Measurements from ENCODE around the gene ZYG11A.

Gene ZYG11A

DNA sequence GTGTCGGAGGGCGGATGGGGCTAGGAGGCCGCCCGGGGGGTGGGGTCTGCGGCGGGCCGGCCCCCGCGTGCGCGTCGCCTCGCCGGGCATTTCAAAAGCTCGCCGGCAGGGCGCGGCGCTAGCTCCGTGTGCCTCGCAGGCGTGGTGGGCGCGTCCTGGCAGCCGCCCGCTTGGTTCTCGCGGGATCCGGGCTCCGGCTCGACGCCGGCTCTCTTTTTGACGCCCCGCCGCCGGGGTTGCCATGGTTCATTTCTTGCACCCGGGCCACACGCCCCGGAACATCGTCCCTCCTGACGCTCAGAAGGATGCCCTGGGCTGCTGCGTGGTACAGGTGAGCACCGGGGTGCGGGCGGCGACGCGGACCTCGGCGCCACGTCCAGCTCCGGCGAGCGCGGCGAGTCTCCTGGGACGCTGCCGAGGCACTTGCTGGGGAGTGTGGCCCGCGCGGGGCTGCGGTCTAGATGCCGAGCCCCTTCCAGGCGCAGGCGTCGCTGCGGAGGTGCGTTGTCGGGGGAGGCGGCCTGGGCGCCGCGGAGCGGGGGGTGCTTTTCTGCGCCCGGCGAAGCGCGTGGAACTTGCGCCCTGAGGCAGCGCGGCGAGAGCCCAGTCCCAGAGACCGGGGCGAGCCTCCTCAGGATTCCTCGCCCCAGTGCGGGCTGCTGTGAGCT lies at the start of gene ZYG11A (continued):
- 0 out of 2 replicates have a peak, but pooled peaks have one; percentile 9 for TF ChIP-seq REST (tag by site-specific recombination; IDR thresholded peaks at IDR 0.05)
- peak; percentile 34; the same call in 1 of the 2 replicates for TF ChIP-seq ZNF121 (tag by site-specific recombination; IDR thresholded peaks at IDR 0.05)
- no peak for TF ChIP-seq GLI4 (tag by site-specific recombination; IDR thresholded peaks at IDR 0.05)
- TF ChIP-seq KLF8 (tag by site-specific recombination; IDR thresholded peaks at IDR 0.05): peak; percentile 97
- TF ChIP-seq ZEB2 (tag by site-specific recombination; IDR thresholded peaks at IDR 0.05): peak; percentile 80
- peak; percentile 62 for TF ChIP-seq ZBTB48 (tag by site-specific recombination; IDR thresholded peaks at IDR 0.05)
- TF ChIP-seq ZNF843 (tag by site-specific recombination; IDR thresholded peaks at IDR 0.05): peak; percentile 33; the same call in 1 of the 2 replicates
- peak; percentile 15; the same call in 1 of the 2 replicates for TF ChIP-seq INSM2 (tag by site-specific recombination; IDR thresholded peaks at IDR 0.05)
- TF ChIP-seq ZNF292 (tag by site-specific recombination; IDR thresholded peaks at IDR 0.05; ENCODE audit: borderline replicate concordance, low read depth): no peak
- peak; percentile 81; the same call in 1 of the 2 replicates for TF ChIP-seq HOXC10 (CRISPR knock-in tag; IDR thresholded peaks at IDR 0.05)
- peak; percentile 47; the same call in 1 of the 2 replicates for TF ChIP-seq FEZF1 (tag by site-specific recombination; IDR thresholded peaks at IDR 0.05)
- TF ChIP-seq ZNF18 (tag by site-specific recombination; IDR thresholded peaks at IDR 0.05): no peak
- no peak for TF ChIP-seq ZNF549 (tag by site-specific recombination; IDR thresholded peaks at IDR 0.05)
- no peak; the same call in 1 of the 2 replicates for TF ChIP-seq OVOL3 (tag by site-specific recombination; IDR thresholded peaks at IDR 0.05)
- TF ChIP-seq ZNF624 (tag by site-specific recombination; IDR thresholded peaks at IDR 0.05): no peak
- peak; percentile 99 for TF ChIP-seq ZBTB26 (tag by site-specific recombination; optimal IDR thresholded peaks at IDR 0.05)
- peak; percentile 67 for TF ChIP-seq PATZ1 (tag by site-specific recombination; IDR thresholded peaks at IDR 0.05)
- TF ChIP-seq ZXDB (tag by site-specific recombination; IDR thresholded peaks at IDR 0.05): peak; percentile 86
- TF ChIP-seq ZNF214 (tag by site-specific recombination; IDR thresholded peaks at IDR 0.05; ENCODE audit: borderline replicate concordance): no peak
- TF ChIP-seq ZNF623 (tag by site-specific recombination; IDR thresholded peaks at IDR 0.05): no peak
- no peak for TF ChIP-seq ZNF223 (tag by site-specific recombination; IDR thresholded peaks at IDR 0.05)
- TF ChIP-seq SP7 (tag by site-specific recombination; IDR thresholded peaks at IDR 0.05): peak; percentile 83
- peak; percentile 99 for TF ChIP-seq ZBTB8A (tag by site-specific recombination; IDR thresholded peaks at IDR 0.05)
- TF ChIP-seq, protein P1, sequence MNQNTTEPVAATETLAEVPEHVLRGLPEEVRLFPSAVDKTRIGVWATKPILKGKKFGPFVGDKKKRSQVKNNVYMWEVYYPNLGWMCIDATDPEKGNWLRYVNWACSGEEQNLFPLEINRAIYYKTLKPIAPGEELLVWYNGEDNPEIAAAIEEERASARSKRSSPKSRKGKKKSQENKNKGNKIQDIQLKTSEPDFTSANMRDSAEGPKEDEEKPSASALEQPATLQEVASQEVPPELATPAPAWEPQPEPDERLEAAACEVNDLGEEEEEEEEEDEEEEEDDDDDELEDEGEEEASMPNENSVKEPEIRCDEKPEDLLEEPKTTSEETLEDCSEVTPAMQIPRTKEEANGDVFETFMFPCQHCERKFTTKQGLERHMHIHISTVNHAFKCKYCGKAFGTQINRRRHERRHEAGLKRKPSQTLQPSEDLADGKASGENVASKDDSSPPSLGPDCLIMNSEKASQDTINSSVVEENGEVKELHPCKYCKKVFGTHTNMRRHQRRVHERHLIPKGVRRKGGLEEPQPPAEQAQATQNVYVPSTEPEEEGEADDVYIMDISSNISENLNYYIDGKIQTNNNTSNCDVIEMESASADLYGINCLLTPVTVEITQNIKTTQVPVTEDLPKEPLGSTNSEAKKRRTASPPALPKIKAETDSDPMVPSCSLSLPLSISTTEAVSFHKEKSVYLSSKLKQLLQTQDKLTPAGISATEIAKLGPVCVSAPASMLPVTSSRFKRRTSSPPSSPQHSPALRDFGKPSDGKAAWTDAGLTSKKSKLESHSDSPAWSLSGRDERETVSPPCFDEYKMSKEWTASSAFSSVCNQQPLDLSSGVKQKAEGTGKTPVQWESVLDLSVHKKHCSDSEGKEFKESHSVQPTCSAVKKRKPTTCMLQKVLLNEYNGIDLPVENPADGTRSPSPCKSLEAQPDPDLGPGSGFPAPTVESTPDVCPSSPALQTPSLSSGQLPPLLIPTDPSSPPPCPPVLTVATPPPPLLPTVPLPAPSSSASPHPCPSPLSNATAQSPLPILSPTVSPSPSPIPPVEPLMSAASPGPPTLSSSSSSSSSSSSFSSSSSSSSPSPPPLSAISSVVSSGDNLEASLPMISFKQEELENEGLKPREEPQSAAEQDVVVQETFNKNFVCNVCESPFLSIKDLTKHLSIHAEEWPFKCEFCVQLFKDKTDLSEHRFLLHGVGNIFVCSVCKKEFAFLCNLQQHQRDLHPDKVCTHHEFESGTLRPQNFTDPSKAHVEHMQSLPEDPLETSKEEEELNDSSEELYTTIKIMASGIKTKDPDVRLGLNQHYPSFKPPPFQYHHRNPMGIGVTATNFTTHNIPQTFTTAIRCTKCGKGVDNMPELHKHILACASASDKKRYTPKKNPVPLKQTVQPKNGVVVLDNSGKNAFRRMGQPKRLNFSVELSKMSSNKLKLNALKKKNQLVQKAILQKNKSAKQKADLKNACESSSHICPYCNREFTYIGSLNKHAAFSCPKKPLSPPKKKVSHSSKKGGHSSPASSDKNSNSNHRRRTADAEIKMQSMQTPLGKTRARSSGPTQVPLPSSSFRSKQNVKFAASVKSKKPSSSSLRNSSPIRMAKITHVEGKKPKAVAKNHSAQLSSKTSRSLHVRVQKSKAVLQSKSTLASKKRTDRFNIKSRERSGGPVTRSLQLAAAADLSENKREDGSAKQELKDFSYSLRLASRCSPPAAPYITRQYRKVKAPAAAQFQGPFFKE (tag by site-specific recombination; IDR thresholded peaks at IDR 0.05; ENCODE audit: borderline replicate concordance): no peak
